Memory B cell (primary cell): Measurements from ENCODE around the gene VANGL2.

ENCODE experiments used
- ATAC-seq: fragments of 150-1000 bp; cut with Tn5 transposase; 2 replicates; pipeline ENCODE4 v1.10.0; 2021; ENCODE audit warnings: low read depth, mild to moderate bottlenecking, moderate library complexity
- DNase-seq, 2 donors: peaks; one replicate each; pipeline ENCODE4 v3.0.0; 2022; ENCODE audit warnings: low spot score in 2 of 2
- H3K27ac Mint-ChIP-seq: one replicate; pipeline ENCODE4 v1.8.0; 2022; ENCODE audit warnings: mild to moderate bottlenecking, moderate library complexity, mixed read lengths
- H3K27me3 Mint-ChIP-seq: one replicate; pipeline ENCODE4 v1.8.0; 2022; ENCODE audit warnings: mixed read lengths
- H3K36me3 Mint-ChIP-seq: one replicate; pipeline ENCODE4 v1.8.0; 2022; ENCODE audit warnings: mild to moderate bottlenecking, mixed read lengths
- H3K4me1 Mint-ChIP-seq: one replicate; pipeline ENCODE4 v1.8.0; 2022; ENCODE audit warnings: mixed read lengths
- H3K4me3 Mint-ChIP-seq: one replicate; pipeline ENCODE4 v1.8.0; 2022; ENCODE audit warnings: mild to moderate bottlenecking, moderate library complexity, mixed read lengths
- H3K9me3 Mint-ChIP-seq: one replicate; pipeline ENCODE4 v1.8.0; 2022; ENCODE audit warnings: mixed read lengths

VANGL2 gene

GRCh38 chr1:160459687-160460086 is 59.3 kb downstream of the VANGL2 start:
- H3K9me3 Mint-ChIP-seq, result peaks cover 5% of the 10 kb centered on the region
- H3K36me3 Mint-ChIP-seq, result peaks cover 2% of the 10 kb centered on the region
- peak overlapping the region; percentile 77 for H3K27ac Mint-ChIP-seq
- no peaks in the 10 kb centered on the region for H3K27me3 Mint-ChIP-seq
- ATAC-seq, result no peak
- H3K4me3 Mint-ChIP-seq, result no peak overlapping the region
- no peak for DNase-seq
- peaks cover 36% of the 10 kb centered on the region for H3K4me1 Mint-ChIP-seq

GRCh38 chr1:160460214-160460642 is 59.9 kb downstream of the VANGL2 start:
- Mint-ChIP-seq H3K27ac (peak overlapping the region; percentile 77), H3K36me3 (peaks cover 4% of the 10 kb centered on the region), H3K4me3 (peak overlapping the region; percentile 74), H3K9me3 (peaks cover 7% of the 10 kb centered on the region), H3K27me3 (no peaks in the 10 kb centered on the region), H3K4me1 (peaks cover 37% of the 10 kb centered on the region)
- DNase-seq (no peak), ATAC-seq (peak; percentile 58)

- ATAC-seq, result no peak
- Mint-ChIP-seq H3K4me3 (peak overlapping the region; percentile 74), H3K27ac (peak overlapping the region; percentile 77), H3K27me3 (no peaks in the 10 kb centered on the region), H3K9me3 (peaks cover 8% of the 10 kb centered on the region), H3K4me1 (peaks cover 40% of the 10 kb centered on the region), H3K36me3 (peaks cover 5% of the 10 kb centered on the region)
- no peak for DNase-seq
Observed at GRCh38 chr1:160460683-160461287, 60.4 kb downstream of the VANGL2 start.

GRCh38 chr1:160465123-160465522 is 64.8 kb downstream of the VANGL2 start:
- H3K9me3 Mint-ChIP-seq, result peaks cover 8% of the 10 kb centered on the region
- peak overlapping the region; percentile 76 for H3K4me3 Mint-ChIP-seq
- H3K27ac Mint-ChIP-seq, result peak overlapping the region; percentile 62
- H3K36me3 Mint-ChIP-seq, result peaks cover 5% of the 10 kb centered on the region
- H3K4me1 Mint-ChIP-seq, result peaks cover 38% of the 10 kb centered on the region
- ATAC-seq, result peak; percentile 77
- H3K27me3 Mint-ChIP-seq, result no peaks in the 10 kb centered on the region
- DNase-seq, result no peak

GRCh38 chr1:160466961-160467360 is 66.6 kb downstream of the VANGL2 start:
- Mint-ChIP-seq H3K4me1 (peaks cover 28% of the 10 kb centered on the region), H3K27ac (no peak overlapping the region), H3K36me3 (peaks cover 5% of the 10 kb centered on the region), H3K4me3 (no peak overlapping the region), H3K9me3 (peaks cover 8% of the 10 kb centered on the region), H3K27me3 (no peaks in the 10 kb centered on the region)
- ATAC-seq, result no peak
- DNase-seq, result no peak

GRCh38 chr1:160467576-160467975 is 67.2 kb downstream of the VANGL2 start:
- H3K4me1 Mint-ChIP-seq, result peaks cover 28% of the 10 kb centered on the region
- no peak for ATAC-seq
- peaks cover 8% of the 10 kb centered on the region for H3K9me3 Mint-ChIP-seq
- H3K27me3 Mint-ChIP-seq, result no peaks in the 10 kb centered on the region
- H3K36me3 Mint-ChIP-seq, result peaks cover 5% of the 10 kb centered on the region
- H3K27ac Mint-ChIP-seq, result no peak overlapping the region
- no peak overlapping the region for H3K4me3 Mint-ChIP-seq
- DNase-seq, result no peak

GRCh38 chr1:160471253-160471652 is 70.9 kb downstream of the VANGL2 start:
- Mint-ChIP-seq H3K36me3 (no peaks in the 10 kb centered on the region), H3K27ac (no peak overlapping the region), H3K4me3 (no peak overlapping the region), H3K9me3 (no peaks in the 10 kb centered on the region), H3K4me1 (peaks cover 15% of the 10 kb centered on the region), H3K27me3 (no peaks in the 10 kb centered on the region)
- no peak for ATAC-seq
- no peak for DNase-seq

GRCh38 chr1:160472112-160472511 is 71.7 kb downstream of the VANGL2 start:
- Mint-ChIP-seq H3K27ac (no peak overlapping the region), H3K9me3 (no peaks in the 10 kb centered on the region), H3K27me3 (no peaks in the 10 kb centered on the region), H3K36me3 (no peaks in the 10 kb centered on the region), H3K4me1 (peaks cover 8% of the 10 kb centered on the region), H3K4me3 (no peak overlapping the region)
- ATAC-seq (no peak), DNase-seq (no peak)

- Mint-ChIP-seq H3K27me3 (no peaks in the 10 kb centered on the region), H3K36me3 (peaks cover 7% of the 10 kb centered on the region), H3K4me3 (no peak overlapping the region), H3K9me3 (peaks cover 6% of the 10 kb centered on the region), H3K4me1 (peaks cover 10% of the 10 kb centered on the region), H3K27ac (no peak overlapping the region)
- ATAC-seq (peak; percentile 78), DNase-seq (no peak)
Observed at GRCh38 chr1:160474392-160475242, 74.3 kb downstream of the VANGL2 start.
